Adrenal gland (tissue), 12 donors: ENCODE measurements around the gene PAMR1. TPM values are rescaled to one million over a fixed set of nuclear protein-coding genes. Genes with fewer than 3 reads are reported as not detected.

Experiments used
- DNase-seq, 7 donors: peaks; one replicate each; pipeline ENCODE4 v3.0.0-alpha.2; 2019 to 2020
- H3K27ac ChIP-seq, 5 donors: fragments of 200-600 bp; sonication (generic) in 4 of 5; 1 replicate in 3 of 5; 2 replicates in 2 of 5; pipeline versions ENCODE4 v1.5.1 to v1.8.0; 2016 to 2020; ENCODE audit warnings: mild to moderate bottlenecking in 1 of 5
- H3K27me3 ChIP-seq: fragments of 200-600 bp; 2 replicates; pipeline ENCODE4 v1.8.0; 2021
- H3K36me3 ChIP-seq, 2 donors: fragments of 200-600 bp; replicated peaks in 1 of 2; 1 replicate in 1 of 2; 2 replicates in 1 of 2; pipeline versions ENCODE4 v1.5.1 to v1.8.0; 2018 to 2022
- H3K4me1 ChIP-seq, 2 donors: fragments of 200-600 bp; replicated peaks in 1 of 2; 1 replicate in 1 of 2; 2 replicates in 1 of 2; pipeline versions ENCODE4 v1.5.1 to v1.8.0; 2018 to 2021
- H3K4me3 ChIP-seq, 4 donors: fragments of 200-600 bp; sonication (generic) in 3 of 4; one replicate each; pipeline ENCODE4 v1.5.1; 2016 to 2018
- H3K9me3 ChIP-seq, 3 donors: fragments of 200-600 bp; sonication (generic) in 1 of 3; replicated peaks in 1 of 3; 1 replicate in 2 of 3; 2 replicates in 1 of 3; pipeline versions ENCODE4 v1.5.1 to v1.8.0; 2016 to 2021
- POLR2A ChIP-seq, 2 donors: fragments of 450-650 bp; IDR thresholded peaks; one replicate each; pipeline ENCODE4 v1.6.1; 2017; ENCODE audit warnings: antibody characterized with exemption in 2 of 2, mild to moderate bottlenecking in 2 of 2, moderate library complexity in 1 of 2
- WGBS, 4 donors: extraction: QIAGEN DNeasy Blood & Tissue Kit in 2 of 4; methylation state at CpG; one replicate each; pipeline versions ENCODE4 v1.1.5 to v1.1.7; 2013 to 2017; 5-methylcytosine and 5-hydroxymethylcytosine counted together
- intact Hi-C, 2 donors: fragments of 100-400 bp; cut with DNase I; formaldehyde crosslinking; loops; one replicate each; pipeline versions ENCODE4 v1.14.1 to v1.15.0; 2022 to 2023
- polyA plus RNA-seq, 3 donors: library from polyadenylated mRNA; stranded (reverse); fragments of 200-250 nt in 2 of 3; fragments of 350-450 nt in 1 of 3; fragmentation: Illumina TruSeq in 1 of 3; extraction: RNeasy Lipid Tissue Mini Kit (QIAGEN cat#74804) in 1 of 3; gene quantifications; one replicate each; pipeline ENCODE4 v1.2.3, GENCODE V29; 2013 to 2014
- total RNA-seq, 9 donors: library from RNA; depleted of rRNA in 4 of 9; stranded (reverse); fragments of >200 nt in 4 of 9; fragments of 120-200 nt in 1 of 9; fragmentation: NEBNext Ultra II Directional in 1 of 9; extraction: Animal tissue kit (Norgen Biotek cat#: 25700) in 1 of 9; gene quantifications; one replicate each; pipeline versions ENCODE4 v1.1.0 to v1.2.4, GENCODE V29; 2013 to 2023
- TF ChIP-seq, protein P1 (sequence below), 6 experiments: fragments of 450-650 bp in 4 of 6; fragments of 200-600 bp in 2 of 6; sonication (generic) in 1 of 6; IDR thresholded peaks; 1 replicate in 5 of 6; 2 replicates in 1 of 6; pipeline versions ENCODE4 v1.5.1 to v1.8.0; 2016 to 2021; ENCODE audit warnings: antibody characterized with exemption in 6 of 6, mild to moderate bottlenecking in 2 of 6, moderate library complexity in 1 of 6
- donor health status: healthy with polysubstance abuse.
- donor health status: Bipolar disorder and iron deficiency.
- donor health status: DM: yes; HTN: yes; CAD: no.
- donor health status: DM: no; HTN: no; CAD: no.
- donor health status: DM: no; HTN: no; CAD: no.
- donor health status: DM: yes; HTN: yes; CAD: no.

PAMR1 gene
- total and polyA plus RNA-seq, 12 donors = 4.3 to 25.7 (median 11.2) TPM

DNA sequence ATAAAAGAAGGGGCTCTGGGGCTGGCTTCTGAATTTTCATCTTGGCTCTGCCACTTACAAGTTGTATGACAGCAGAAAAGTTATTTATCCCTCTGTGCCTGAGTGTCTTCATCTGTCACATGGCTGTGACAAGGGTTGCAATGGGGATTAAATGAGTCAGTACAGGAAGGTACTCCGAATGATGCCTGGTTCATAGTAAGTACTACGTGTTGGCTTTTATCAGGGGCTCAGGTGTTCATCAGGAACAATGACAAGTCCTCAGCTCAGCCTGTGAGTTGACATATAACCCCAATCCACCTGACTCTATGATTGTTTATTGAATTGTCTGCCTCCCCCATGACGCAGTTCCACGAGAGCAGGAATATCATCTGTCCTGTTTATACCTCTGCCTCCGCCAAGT lies 45.7 kb downstream of the PAMR1 start:
- Histone ChIP-seq H3K4me1 (peaks cover 0 to 9% of the 10 kb centered on the region in 2 donors), H3K4me3 (no peak overlapping the region), H3K36me3 (no peaks in the 10 kb centered on the region), H3K9me3 (no peaks in the 10 kb centered on the region), H3K27me3 (no peaks in the 10 kb centered on the region), H3K27ac (no peak overlapping the region)
- no peak for DNase-seq
- no peak for TF ChIP-seq POLR2A (IDR thresholded peaks at IDR 0.05)
- TF ChIP-seq, protein P1, sequence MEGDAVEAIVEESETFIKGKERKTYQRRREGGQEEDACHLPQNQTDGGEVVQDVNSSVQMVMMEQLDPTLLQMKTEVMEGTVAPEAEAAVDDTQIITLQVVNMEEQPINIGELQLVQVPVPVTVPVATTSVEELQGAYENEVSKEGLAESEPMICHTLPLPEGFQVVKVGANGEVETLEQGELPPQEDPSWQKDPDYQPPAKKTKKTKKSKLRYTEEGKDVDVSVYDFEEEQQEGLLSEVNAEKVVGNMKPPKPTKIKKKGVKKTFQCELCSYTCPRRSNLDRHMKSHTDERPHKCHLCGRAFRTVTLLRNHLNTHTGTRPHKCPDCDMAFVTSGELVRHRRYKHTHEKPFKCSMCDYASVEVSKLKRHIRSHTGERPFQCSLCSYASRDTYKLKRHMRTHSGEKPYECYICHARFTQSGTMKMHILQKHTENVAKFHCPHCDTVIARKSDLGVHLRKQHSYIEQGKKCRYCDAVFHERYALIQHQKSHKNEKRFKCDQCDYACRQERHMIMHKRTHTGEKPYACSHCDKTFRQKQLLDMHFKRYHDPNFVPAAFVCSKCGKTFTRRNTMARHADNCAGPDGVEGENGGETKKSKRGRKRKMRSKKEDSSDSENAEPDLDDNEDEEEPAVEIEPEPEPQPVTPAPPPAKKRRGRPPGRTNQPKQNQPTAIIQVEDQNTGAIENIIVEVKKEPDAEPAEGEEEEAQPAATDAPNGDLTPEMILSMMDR (IDR thresholded peaks at IDR 0.05) = no peak
- 83 to 97% (median 94%) methylated on average over 5 of the region's 5 CpGs for WGBS, 4 donors
- intact Hi-C loops = loop anchor here in 1 of 2 donors (10.0 kb wide), 1 partner anchor 785 kb away; no protein-coding TSS in a partner anchor

DNA sequence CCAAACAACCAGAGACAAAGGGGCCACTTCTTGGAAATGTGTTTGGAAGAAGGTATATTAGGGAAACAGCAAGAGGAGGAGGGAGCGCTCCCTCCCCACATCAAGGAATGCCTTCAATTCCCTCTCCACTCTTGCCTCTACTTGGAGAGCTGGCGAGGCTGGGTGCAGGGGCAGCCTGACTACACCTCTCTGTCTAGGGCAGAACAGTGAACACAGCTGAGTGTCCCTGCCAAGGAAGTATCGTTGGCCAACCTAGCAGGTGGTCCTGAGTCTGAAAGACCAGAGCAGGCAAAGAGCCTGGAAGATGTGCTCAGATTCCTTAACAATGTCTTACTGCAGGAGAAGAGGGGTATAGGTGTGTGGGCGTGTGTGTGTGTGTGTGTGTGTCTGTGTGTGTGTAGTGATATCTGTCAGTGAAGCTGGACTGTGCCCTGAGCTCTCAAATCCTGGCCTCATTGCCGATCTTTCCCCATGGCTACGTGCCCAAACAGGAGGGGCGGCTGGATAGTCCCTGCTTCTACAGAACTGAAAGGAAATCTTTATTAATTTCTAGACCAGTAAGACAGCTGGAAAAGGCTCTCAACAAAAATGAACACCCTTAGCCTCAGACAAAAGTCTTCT lies 46.8 kb downstream of the PAMR1 start:
- intact Hi-C loops = no loop called here
- H3K27ac ChIP-seq = no peak overlapping the region
- WGBS, 4 donors = 60 to 72% (median 65%) methylated on average over 6 to 7 of the region's 7 CpGs
- peaks cover 0 to 9% of the 10 kb centered on the region in 2 donors for H3K4me1 ChIP-seq
- peak in 1 of 7 donors; percentile 27 for DNase-seq
- H3K9me3 ChIP-seq = no peaks in the 10 kb centered on the region
- no peak overlapping the region for H3K4me3 ChIP-seq
- H3K27me3 ChIP-seq = no peaks in the 10 kb centered on the region
- TF ChIP-seq, protein P1 (IDR thresholded peaks at IDR 0.05) = no peak
- TF ChIP-seq POLR2A (IDR thresholded peaks at IDR 0.05) = no peak
- H3K36me3 ChIP-seq = no peaks in the 10 kb centered on the region

DNA sequence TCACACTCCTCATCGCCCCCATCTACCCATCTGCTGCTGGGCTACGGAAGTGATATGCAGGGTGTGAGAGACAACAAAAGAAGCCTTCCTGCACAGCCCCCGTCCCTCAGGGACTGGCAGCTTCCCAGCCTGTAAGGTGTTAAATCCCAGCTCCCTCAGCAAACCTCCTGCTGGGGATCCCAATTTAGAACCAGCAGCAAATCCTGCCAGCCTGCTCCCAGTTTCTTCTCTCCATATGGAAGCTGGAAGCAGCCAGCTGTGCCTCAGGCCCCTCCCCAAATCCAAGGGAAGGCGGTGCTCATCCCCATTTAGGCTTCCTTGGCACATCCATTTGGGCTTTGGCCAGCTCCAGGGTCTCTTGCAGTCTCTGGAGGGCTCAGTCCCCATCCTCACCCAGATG lies 47.5 kb downstream of the PAMR1 start:
- Histone ChIP-seq H3K9me3 (no peaks in the 10 kb centered on the region), H3K4me1 (peaks cover 0 to 9% of the 10 kb centered on the region in 2 donors), H3K27me3 (no peaks in the 10 kb centered on the region), H3K4me3 (no peak overlapping the region), H3K36me3 (no peaks in the 10 kb centered on the region), H3K27ac (no peak overlapping the region)
- no peak for DNase-seq
- 41 to 75% (median 53%) methylated on average over 3 to 4 of the region's 4 CpGs for WGBS, 4 donors
- TF ChIP-seq POLR2A (IDR thresholded peaks at IDR 0.05) = no peak
- TF ChIP-seq, protein P1 (IDR thresholded peaks at IDR 0.05) = no peak
- intact Hi-C loops = no loop called here

DNA sequence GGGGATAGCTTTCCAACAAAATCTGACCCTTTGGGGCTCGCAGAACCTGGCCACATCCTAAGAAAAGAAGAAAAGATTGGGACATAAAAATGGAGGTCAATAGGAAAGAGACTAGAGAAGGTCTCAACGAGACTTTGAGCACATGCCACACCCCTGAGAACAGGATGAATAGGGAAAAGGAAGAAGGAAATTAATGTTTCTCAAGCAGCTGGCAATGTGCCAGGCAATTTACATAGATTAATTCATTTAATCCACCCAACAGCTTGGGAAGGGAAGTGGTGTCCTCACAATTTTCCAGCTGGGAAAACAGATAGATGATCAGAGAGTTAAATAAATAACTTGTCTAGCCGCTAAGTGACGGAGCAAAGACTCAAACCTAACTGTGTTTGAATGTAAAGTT lies 50.7 kb downstream of the PAMR1 start:
- intact Hi-C loops = no loop called here
- Histone ChIP-seq H3K4me3 (no peak overlapping the region), H3K27ac (no peak overlapping the region), H3K36me3 (no peaks in the 10 kb centered on the region), H3K27me3 (no peaks in the 10 kb centered on the region), H3K4me1 (peaks cover 0 to 9% of the 10 kb centered on the region in 2 donors), H3K9me3 (no peaks in the 10 kb centered on the region)
- TF ChIP-seq, protein P1 (IDR thresholded peaks at IDR 0.05) = no peak
- no peak for TF ChIP-seq POLR2A (IDR thresholded peaks at IDR 0.05)
- 81 to 90% (median 82%) methylated on average over 4 of the region's 4 CpGs for WGBS, 4 donors
- DNase-seq = no peak
